A673 (cell line): ENCODE measurements around the gene EIF3CL. TPM values are rescaled to one million over a fixed set of nuclear protein-coding genes. Genes with fewer than 3 reads are reported as not detected.

Source experiments
- microRNA-seq: library from miRNA; unstranded; fragments of <30 nt; microRNA quantifications from one replicate; pipeline ENCODE4 v1.2.0, GENCODE V29; 2021
- total RNA-seq: library from RNA; stranded (reverse); gene quantifications from 2 replicates; pipeline ENCODE4 v1.2.3, GENCODE V29; 2021

EIF3CL gene
- total RNA-seq, 1 experiment from 2014 or later: 53.7 TPM

Small RNAs within 50 kb of the gene (microRNA-seq; reads per million reads assigned to microRNA genes)
- gene MIR6862-1: not detected

Other genes starting within 250 kb of the EIF3CL start
- 155 and 159 TPM in 2 replicates for gene XPO6, start 191.9 kb downstream of the EIF3CL start, total RNA-seq
- 22.2 and 26.8 TPM in 2 replicates for gene SBK1, start 111.3 kb downstream of the EIF3CL start, total RNA-seq
- gene NPIPB6, start 40.3 kb downstream of the EIF3CL start, total RNA-seq: 1.6 and 2.6 TPM in 2 replicates
- gene NPIPB7, start 68.5 kb upstream of the EIF3CL start, total RNA-seq: not detected in 2 replicates
- 31.4 and 37.3 TPM in 2 replicates for gene CLN3, start 88.2 kb upstream of the EIF3CL start, total RNA-seq
- not detected in 2 replicates for gene APOBR, start 90.8 kb upstream of the EIF3CL start, total RNA-seq
- gene IL27, start 103.0 kb upstream of the EIF3CL start, total RNA-seq: not detected in 2 replicates
- gene NUPR1, start 135.1 kb upstream of the EIF3CL start, total RNA-seq: 0.19 and 0.76 TPM in 2 replicates
- gene SGF29, start 150.1 kb upstream of the EIF3CL start, total RNA-seq: 35.2 and 42.3 TPM in 2 replicates
- gene SULT1A2, start 193.2 kb upstream of the EIF3CL start, total RNA-seq: 1.6 and 2.7 TPM in 2 replicates
- gene SULT1A1, start 206.2 kb upstream of the EIF3CL start, total RNA-seq: 8.9 and 10.8 TPM in 2 replicates
- not detected in 2 replicates for gene NPIPB8, start 234.2 kb upstream of the EIF3CL start, total RNA-seq